ENCODE data around the gene NFU1.
"Not testable (repeated sequence)": the region's sequence is repeated elsewhere in the genome, so short reads cannot be mapped to it uniquely, and the experiment has no call there.

Gene NFU1

DNA sequence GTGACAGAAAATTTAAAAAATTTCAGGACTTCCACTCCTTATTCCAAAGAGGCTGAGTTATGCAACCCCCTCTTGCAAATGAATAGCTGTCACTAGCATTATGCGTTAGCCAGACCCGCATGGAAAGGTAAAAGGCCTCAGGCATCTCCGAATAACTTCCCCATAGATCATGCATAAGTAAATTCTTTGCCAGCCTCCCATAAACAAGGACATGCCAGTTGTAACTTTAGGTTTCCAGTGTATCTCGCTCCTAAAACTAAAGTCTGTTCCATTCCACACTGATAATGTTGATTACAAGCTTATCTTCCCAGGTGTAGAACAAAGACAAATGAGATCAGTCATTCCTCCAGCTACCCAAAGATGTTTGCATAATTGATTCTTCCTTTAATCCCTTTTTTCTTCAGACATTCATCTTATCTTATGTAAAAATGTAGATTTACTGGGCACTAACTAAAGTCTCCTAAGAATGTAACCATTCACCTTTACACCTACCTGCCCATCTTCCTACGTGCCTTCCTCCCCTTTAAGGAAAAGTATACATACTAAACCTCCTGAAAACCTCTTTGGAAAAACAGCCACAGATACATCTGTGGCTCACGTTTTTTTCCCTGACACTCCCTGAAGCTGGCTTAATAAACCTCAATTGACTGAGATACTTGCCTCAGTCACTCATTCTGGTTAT lies 13.6 kb upstream of the NFU1 start:
- DNase-seq, result no peak

DNA sequence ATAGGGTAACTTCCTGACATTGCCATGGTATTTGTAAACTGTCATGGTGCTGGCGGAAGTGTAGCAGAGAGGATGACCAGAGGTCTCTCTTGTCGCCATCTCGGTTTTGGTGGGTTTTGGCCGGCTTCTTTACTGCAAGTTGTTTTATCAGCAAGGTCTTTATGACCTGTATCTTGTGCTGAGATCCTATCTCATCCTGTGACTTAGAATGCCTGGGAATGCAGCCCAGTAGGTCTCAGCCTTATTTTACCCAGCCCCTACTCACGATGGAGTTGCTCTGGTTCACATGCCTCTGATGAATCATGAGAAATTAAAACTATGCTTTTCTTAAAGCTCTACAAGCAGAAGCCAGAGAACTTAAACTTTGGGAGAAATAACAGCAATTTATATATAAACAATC lies 12.7 kb upstream of the NFU1 start:
- no peak for DNase-seq

DNA sequence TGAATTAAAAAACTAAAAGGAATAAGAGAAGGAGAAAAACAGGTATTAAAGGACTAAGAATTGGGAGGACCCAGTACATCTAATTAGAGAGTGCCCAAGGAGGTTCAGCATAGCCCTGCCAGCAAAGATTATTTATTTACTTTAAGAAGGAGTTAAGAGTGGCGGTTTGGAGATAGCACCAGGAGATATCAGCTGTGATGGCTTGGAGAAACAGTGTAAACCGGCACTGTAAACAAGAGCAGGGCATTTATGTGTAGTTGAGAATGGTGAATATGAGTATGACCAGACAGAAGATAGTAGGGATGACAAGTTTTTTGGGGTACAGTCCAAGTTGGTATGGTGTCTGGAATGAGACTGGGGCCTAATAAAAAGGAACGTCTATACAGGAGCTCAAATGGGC lies 6.4 kb upstream of the NFU1 start:
- DNase-seq, result not testable (repeated sequence)

DNA sequence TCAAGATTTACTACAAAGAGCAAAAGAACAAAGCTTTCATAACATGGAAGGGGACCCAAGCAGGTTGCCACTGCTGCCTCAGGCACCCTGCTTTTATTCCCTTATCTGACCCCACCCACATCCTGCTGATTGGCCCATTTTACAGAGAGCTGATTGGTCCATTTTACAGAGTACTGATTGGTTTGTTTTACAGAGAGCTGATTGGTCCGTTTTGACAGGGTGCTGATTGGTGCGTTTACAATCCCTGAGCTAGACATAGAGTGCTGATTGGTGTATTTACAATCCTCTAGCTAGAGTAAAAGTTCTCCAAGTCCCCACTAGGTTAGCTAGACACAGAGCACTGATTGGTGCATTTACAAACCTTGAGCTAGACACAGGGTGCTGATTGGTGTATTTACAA lies 2.3 kb upstream of the NFU1 start:
- not testable (repeated sequence) for DNase-seq

DNA sequence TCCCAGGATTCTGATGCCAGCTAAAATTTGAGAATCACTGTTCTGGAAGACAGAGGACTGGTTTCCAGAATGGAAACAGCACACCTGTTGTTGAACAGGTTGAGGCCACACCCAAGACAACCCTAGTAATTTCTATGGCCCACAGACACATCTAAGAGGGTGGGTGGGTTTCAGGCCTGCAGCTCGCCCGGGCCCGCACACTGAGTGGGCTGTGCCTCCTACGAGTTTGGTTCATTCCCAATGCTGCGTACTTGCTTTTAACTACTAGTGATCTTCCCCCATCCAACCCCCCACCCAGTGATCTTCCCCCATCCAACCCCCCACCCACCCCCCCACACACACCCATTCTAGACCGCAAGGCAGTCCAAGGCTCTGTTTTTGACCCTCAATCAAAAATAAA lies 1.3 kb upstream of the NFU1 start:
- DNase-seq, result no peak

DNA sequence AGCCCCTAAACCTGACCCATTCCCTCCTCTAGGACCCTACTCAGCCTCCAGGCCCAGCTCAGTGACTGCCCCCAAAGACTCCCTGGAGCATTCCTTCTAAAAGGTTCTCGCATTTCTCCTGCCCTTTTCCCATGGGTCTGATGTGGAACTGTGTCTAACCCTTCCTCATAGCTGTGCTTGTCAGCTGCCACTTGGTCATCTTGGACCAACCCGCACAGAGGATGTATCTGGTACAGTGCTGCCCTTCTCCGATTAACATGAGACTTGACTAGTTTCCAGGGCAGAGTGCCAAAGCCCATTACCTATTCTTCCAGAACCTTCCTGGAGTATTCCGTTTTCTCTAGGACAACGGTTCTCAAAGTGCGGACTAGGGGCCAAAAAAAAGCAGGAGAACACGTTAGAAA lies 518 bp upstream of the NFU1 start:
- DNase-seq, result peak in 14 of 56 donors; percentile 39 to 84 (median 64)

DNA sequence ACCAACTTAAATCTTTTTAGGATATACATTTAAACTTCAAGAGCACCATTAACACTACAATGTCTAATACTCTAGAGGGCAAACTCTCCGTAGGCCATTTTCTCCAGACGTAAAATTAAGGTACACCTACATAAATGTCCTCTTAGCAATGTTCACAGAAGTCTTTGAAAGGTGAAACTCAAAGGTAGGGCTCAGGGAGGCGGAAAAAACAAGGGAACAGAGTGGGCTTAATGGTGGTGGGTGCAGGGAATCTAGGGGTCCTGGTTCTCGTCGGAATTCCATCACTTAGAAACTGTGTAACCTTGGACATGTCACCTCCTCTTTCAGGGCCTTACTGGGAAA lies 668 bp downstream of the NFU1 start:
- DNase-seq, result no peak

DNA sequence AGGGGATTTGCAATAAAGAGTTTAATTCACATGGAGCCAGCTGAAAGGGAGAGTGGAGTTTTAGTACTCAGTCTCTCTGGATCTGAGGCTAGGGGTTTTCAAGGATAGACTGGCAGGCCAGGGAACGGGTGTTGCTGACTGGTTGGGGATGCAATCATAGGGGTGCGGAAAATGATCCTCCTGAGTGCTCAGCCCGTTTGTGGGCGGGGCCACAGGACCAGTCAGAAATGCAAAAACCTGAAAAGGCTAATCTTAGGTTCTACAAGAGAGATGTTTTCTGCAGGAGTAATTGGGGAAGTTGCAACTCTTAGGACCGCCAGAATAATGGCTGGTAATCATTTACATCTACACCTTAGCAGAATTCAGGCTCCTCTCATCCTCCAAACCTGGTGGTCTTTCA lies 2.5 kb downstream of the NFU1 start:
- DNase-seq, result no peak

DNA sequence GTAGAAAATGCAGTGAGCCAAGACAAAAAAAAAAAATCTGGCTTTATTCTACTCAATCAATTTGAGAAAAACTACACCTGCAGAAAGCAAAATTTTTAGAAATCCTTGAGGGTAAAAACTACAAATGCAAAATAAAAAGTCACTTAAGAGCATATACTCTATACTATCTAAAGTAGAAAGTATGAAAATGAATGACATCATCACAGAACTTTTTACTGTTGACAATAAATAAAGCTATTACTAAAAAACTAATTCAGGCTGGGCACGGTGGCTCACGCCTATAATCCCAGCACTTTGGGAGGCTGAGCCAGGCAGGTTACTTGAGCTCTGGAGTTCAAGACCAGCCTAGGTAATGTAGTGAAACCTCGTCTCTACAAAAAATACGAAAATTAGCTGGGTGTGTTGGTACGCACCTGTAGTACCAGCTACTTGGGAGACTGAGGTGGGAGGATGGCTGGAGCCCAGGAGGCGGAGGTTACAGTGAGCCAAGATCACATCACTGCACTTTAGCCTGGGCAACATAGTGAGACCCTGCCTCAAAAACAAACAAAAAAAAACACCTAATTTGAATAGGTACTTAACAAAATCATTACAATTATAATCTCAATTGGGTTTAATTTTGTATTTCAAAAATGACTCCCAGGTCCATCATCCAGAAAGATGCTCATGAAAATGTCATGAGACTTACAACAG lies 7.6 kb downstream of the NFU1 start:
- no peak for DNase-seq

DNA sequence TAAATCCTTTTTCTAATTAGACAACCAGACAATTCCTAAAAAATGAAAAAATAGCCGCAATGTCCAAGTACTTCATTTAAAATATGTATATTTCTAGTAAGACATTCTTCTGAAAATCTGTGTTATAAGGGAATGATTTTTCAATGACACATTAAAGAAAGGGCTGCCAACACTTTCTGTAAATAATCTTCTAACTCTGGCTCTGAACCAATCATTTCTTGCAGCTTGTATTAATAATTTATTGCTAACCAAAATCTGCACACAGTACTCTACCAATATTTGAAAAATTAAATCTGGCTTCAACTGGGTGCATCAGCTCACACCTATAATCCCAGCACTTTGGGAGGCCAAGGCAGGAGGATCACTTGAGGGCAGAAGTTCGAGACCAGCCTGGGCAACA lies 8.3 kb downstream of the NFU1 start:
- no peak for DNase-seq

DNA sequence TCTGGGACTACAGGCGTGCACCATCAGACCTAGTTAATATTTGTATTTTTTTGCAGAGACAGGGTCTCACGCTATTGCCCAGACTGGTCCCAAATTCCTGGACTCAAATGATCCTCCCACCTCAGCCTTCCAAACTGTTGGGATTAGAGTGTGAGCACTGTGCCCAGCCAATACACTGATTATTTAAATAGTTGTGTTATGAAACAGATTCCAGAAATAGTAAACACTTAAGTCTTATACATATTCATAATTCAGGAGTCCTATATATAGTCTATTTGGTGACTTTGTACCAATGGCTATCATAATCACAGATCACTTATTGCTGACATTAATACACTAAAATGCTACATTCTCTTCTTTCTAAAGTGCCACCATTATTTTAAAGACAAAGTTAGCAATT lies 12.8 kb downstream of the NFU1 start:
- no peak for DNase-seq

DNA sequence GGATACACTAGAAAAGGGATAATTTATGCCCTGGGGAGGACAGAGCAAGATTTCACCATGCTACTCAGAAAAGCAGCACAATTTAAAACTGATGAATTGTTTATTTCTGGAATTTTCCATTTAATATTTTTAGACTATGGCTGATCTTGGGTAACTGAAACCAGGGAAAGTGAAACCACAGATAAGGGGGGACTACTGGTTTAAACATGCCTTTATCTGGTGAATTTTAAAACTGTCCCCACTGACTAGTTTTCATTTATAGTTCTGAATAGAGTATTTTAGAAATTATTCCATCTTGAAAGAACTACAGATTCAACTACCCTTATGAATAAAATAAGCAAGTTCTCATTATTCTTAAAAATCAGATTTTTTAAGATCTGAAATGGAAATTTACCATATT lies 15.0 kb downstream of the NFU1 start:
- no peak for DNase-seq

DNA sequence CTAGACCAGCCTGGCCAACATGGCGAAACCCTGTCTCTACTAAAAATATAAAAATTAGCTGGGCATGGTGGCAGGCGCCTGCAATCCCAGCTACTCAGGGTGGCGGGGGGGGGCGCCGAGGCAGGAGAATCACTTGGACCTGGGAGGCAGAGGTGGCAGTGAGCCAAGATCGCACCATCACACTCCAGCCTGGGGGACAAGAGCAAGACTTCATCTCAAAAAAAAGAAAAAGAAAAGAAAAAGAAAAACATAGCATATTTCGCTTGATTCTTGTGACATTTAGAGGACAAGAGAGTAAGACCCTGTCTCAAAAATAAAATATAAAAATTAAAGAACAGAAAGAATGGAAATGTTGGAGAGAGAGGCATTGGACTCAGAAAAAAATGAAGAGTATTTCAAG lies 18.1 kb downstream of the NFU1 start:
- not testable (repeated sequence) for DNase-seq

DNA sequence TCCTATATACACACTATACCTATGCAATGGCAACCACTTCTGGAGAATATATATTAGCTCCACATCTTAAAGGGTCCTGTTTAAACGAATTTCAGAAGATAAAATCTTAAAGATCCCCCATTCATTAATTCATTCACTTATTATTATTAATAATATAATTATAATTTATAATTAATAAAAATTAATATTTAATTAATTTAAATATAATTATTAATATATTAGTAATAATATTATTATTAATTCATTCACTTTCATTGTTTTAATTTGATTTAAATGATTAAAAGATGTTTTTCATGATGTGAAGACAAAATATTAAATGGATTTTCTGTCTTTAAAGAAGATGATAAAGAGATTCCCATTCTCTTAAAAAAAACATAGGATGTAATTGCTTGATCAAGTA lies 21.1 kb downstream of the NFU1 start:
- no peak for DNase-seq

DNA sequence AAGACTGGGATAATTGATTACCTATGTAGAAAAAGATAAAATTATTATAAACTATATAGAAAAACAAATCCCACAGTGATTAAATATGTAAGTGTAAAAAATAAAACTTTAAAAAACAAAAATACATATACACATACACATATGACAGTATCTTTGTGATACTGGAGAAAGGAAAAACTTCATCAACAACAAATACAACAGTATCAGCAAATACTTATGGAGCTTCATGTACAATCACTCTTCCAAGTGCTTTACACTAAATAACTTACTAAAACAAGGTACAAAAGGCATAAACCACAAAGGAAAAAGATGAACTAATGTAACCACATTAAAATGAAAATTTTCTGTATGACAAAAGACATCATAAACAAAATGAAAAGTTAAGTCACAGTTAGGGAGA lies 26.1 kb downstream of the NFU1 start:
- DNase-seq, result no peak

DNA sequence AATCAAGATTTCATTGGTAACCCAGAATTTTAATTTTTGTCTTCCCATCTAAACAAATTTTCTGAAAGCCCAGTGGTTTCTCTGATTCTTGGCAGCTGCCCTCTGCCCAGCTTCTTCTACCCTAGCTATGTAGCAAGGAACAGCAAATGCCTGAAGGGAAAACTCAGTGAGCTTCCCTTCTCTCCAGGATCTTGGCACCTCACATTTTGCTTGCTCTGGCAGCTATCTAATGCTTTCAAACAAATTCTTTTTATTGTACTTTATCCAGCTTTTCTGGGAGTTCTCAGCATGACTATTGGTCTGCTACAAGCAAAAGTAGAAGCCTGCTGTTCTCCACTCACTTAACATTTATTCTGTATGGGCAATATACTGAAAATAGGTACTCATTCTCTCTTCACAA lies 31.9 kb downstream of the NFU1 start:
- DNase-seq, result no peak

DNA sequence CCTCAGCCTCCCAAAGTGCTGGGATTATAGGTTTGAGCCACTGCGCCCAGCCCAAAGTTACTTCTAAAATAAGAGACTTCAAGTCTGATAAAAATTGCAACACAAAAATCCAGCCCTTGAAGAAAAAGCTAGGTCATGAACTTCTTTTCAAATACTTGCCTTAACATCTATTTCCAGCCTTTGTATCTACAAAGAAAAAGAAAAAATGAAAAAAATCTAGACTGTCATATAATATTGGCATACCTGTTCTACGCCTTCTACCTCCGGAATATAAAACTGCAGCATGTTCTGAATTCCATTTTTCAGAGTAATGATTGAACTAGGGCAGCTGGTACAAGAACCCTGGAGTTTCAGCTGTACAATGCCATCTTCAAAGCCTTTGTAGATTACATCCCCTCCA lies 37.1 kb downstream of the NFU1 start:
- no peak for DNase-seq

DNA sequence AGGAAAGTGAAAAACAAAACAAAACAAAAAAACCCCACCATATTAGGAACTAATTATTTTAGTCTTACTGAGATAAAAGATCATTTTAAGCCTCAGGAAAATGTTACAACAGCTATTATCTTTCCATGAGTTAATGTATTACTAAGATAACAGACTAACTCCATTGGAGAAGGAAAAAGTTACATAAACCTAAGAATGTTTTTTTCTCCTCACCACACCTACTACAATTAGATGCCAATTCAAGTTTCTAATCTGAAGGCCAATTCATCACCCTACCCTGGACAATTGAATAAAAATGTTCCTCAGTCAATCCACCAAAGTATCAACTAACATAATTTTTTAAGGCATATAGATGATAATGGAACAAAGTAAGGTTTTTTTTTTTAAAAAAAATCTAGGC lies 40.0 kb downstream of the NFU1 start:
- DNase-seq, result no peak

DNA sequence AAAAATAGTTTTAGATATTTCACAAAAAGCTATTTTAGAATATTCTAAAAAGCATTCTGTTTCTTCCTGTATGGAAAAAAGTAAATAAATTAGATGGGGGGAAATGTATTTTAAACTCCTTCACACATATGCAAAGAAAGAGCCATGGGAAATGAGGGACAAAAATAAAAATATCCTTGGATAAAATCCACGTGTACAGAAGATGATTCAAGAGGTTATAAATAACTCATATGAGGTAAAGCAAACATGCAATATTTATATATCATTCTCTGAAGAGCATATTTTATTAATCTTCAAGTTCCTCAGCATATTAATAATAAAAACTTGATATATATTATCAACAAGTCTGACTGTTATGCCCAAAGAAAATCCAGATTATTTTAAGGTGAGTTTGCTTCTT lies 41.4 kb downstream of the NFU1 start:
- DNase-seq, result no peak

DNA sequence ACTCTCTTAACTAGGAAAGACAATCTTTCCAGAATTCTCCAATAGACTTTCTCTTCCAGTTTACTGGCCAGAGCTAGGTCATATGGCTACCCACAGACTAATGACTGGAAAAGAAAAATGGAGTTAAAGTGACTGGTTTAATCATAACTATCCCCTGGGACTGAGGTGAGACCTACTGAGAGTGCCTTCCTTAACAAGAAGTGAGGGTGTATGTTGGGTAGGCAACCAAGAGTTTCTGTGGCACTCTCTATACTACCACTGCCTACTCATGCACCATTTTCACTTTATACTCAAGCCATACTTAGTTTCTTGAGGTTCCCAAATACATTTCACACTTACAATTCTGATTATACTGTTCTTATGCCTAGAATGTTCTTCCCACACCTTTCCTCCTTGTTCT lies 43.3 kb downstream of the NFU1 start:
- DNase-seq, result no peak

DNA sequence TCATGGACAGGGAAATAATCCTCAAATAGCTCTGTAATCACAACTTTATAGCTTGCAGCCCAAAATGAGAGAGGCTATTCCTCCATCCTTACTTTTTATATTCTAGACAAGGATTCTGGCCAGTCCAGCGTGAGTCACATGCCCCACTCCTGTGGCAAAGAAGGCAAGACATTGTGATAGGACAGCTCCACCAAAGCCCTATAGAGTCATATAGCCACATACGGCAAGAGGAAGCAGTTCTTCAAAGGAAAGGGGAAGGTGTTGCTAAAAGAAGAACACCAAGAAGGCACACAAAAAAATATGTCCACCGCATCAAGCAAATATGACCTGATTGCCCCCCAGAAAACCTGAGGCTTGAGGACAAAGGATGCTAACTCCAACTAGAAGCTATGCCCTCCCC lies 46.8 kb downstream of the NFU1 start:
- no peak for DNase-seq

DNA sequence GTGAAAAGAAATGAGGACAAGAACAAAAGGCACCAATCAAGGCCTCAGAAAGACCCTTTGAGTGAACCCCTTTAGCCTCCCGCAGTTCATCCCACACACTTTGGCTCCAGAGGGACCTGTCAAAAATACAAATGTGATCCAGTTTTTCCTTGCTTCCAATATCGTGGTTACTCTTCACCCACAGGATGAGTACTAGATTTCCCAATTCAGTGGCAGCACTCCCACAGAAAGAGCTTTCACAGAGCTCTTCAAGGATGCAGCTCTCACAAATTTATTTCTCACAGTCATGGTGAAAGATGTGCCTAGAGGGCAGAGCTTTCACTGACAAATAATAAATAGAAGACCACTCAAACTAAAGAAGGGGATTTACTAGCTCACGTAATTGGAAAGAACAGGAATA lies 47.2 kb downstream of the NFU1 start:
- no peak for DNase-seq

DNA sequence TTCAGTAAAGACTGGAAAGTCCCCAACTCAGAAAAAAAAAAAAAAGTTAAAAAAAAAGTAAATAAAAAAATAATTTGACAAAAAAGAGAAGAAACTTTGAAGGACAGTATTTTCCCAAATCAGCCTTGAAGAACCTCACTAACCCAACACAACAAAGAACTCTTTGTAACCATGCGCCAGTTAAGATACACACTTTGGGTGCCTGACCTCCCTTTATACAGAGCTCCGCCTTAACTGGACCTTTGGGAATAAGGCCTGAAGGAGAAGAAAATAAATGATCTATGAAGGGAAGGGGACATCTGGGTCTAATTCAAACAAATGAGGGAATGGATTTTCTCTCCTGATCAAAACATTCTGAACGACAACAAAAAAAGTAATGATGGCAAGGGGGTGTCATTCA lies 48.0 kb downstream of the NFU1 start:
- DNase-seq, result no peak

Data from amygdala (tissue), 56 donors.